ENCODE results near the gene TIGD1. TPM values are rescaled to one million over a fixed set of nuclear protein-coding genes. Genes with fewer than 3 reads are reported as not detected.

TIGD1 gene
- total RNA-seq, 4 donors from 2014 or later = 1.5 to 3.5 (median 2.2) TPM

DNA sequence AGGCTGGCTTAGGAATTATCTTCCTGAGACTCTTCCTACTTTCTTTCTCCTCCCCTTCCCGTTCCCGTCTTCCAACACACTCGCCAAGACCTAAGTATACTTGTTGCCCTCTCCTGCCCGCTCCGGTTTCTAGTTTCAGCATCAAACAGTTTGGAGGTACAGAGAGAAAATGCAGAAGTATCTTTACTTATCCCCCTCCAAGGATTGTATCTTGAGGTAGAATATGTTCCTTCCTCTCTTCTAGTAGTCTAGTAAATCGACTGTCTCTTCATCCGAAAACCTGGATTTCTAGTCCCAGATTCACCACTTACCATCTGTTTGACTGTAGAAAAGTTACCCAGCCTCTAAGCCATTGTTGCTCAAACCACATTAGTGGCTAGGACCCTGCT, 887 bp upstream of the TIGD1 start:
- TF ChIP-seq, protein P1, sequence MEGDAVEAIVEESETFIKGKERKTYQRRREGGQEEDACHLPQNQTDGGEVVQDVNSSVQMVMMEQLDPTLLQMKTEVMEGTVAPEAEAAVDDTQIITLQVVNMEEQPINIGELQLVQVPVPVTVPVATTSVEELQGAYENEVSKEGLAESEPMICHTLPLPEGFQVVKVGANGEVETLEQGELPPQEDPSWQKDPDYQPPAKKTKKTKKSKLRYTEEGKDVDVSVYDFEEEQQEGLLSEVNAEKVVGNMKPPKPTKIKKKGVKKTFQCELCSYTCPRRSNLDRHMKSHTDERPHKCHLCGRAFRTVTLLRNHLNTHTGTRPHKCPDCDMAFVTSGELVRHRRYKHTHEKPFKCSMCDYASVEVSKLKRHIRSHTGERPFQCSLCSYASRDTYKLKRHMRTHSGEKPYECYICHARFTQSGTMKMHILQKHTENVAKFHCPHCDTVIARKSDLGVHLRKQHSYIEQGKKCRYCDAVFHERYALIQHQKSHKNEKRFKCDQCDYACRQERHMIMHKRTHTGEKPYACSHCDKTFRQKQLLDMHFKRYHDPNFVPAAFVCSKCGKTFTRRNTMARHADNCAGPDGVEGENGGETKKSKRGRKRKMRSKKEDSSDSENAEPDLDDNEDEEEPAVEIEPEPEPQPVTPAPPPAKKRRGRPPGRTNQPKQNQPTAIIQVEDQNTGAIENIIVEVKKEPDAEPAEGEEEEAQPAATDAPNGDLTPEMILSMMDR (IDR thresholded peaks at IDR 0.05; ENCODE audit: low read depth) = no peak

DNA sequence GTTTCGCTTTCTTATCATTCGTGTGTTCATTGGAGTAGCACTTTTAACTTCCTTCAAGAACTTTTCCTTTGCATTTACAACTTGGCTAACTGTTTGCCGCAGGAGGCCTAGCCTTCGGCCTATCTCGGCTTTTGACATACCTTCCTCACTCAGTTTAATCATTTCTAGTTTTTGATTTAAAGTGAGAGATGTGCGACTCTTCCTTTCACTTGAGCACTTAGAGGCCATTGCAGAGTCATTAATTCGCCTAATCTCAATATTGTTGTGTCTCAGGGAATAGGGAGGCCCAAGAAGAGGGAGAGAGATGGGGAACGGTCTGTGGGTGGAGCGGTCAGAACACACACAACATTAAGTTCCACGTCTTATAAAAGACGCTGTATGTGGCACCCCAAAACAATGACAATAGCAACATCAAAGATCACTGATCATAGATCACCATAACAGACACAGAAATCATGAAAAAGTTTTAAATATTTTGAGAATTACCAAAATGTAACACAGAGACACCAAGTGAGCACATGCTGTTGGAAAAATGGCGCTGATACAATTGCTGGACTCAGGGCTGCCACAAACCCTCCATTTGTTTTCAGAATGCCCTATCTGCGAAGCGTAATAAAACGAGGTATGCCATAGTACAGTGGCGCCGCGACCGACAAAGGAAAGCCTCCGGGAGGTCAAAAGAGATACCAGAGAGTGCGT, 553 bp downstream of the TIGD1 start:
- TF ChIP-seq, protein P1 (IDR thresholded peaks at IDR 0.05; ENCODE audit: low read depth) = no peak

DNA sequence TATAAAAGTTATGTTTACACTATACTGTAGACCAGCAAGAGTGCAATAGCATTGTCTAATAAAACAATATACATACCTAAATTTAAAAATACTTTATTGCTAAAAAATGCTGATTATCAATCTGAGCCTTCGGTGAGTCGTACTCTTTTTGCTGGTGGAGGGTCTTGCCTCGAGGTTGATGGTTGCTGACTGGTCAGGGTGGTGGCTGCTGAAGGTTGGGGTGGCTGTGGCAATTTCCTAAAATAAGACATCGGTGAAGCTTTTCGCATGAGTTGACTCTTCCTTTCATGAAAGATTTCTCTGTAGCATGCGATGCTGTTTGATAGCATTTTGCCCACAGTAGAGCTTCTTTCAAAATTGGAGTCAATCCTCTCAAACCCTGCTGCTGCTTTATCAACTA, 2.4 kb downstream of the TIGD1 start:
- TF ChIP-seq, protein P1 (IDR thresholded peaks at IDR 0.05; ENCODE audit: low read depth) = no peak

DNA sequence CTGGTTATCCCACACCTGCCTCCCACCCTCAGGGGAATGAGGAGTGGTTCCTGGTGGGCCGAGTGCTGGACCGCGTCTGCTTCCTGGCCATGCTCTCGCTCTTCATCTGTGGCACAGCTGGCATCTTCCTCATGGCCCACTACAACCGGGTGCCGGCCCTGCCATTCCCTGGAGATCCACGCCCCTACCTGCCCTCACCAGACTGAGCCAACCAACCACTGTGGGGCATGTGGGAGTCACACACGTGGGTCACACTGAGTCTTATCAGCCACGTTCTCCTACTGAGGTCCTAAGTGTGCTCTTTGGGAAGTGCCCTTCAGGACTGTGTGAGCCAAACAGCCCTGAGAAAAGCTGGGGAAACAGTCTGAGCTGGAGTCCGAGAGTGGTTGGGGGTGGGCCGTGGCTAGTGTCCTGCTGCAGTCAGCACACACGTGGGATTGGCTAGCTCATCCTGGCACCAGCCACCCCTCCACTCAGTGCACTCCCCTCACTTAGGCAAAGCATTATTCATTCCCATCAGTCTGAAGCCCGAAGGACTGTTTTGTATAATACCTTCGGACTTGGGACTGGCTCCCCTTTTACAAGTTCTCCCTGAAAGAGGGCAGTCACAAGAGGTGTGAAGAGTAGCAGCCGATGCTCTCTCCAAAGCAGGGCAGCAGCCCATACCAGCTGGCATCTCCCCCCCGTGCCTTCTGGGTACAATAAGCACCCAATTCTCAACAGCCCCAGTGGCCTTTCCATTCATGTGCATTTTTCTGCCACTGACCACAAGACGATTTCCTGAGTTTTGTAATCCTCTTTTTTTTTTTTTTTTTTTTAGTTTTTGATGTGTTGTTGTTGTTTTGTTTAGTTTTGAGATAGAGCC, 4.6 kb downstream of the TIGD1 start:
- TF ChIP-seq, protein P1 (IDR thresholded peaks at IDR 0.05; ENCODE audit: low read depth) = no peak

DNA sequence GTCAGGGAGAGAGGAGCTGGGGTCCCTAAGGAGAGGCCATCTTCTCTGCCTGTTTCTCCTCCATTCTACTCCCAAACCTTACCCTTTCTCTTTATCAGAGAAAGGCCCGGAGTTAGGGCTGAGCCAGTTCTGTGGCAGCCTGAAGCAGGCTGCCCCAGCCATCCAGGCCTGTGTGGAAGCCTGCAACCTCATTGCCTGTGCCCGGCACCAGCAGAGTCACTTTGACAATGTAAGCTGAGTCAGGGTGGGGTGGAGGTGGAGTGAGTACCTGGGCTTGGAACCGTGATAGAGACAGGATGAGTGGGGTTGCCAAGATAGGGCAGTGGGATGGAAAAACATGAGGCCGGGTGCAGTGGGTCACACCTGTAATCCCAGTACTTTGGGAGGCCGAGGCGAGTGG, 5.7 kb downstream of the TIGD1 start:
- TF ChIP-seq, protein P1 (IDR thresholded peaks at IDR 0.05; ENCODE audit: low read depth) = no peak

DNA sequence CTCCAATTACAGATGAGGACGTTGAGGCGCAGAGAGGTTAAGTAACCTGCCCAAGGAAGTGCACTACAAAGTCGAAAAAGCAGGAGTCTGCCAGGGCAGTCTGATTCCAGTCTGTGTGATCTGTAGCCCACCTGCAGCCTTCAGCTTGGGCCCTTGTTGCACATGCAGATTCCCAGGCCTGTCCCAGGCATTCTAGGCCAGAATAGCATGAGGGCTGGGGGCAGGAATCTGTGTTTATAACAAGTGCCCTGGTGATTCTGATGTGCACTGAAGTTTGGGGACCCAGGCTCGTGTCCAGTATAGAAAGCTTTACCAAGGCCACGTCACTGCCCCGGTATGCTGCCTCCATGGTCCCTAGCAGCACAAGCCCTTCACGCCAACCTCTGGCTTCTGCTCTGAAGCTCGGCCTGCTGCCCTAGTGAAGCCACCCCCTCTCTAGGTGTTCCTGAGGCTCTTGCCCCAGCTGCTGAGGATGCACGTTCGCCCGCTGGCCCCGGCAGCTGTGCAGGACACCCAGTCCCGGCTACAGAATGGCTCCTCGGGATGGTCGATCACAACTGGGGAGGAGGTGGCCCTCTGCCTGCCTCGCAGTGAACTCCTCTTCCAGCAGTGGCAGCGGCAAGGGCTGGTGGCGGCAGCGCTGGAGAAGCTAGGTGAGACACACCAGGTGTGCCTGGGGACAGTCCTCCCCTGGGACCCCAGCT, 6.3 kb downstream of the TIGD1 start:
- TF ChIP-seq, protein P1 (IDR thresholded peaks at IDR 0.05; ENCODE audit: low read depth) = no peak

DNA sequence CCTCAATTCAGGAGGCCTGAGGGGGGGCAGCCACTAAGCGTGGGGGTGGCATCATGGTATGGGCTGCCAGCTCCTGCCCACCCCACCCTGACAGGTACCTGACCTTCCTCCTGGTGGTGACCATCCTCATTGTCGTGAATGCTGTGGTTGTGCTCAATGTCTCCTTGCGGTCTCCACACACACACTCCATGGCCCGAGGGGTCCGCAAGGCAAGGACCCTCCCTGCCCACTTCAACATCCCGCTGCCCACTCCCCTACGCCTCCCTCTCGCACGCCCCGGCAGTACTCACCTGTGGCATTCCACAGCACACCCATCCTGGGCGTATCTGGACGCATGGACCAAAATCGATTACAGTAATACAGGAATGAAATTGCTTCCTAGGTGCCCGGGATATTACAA, 6.9 kb downstream of the TIGD1 start:
- TF ChIP-seq, protein P1 (IDR thresholded peaks at IDR 0.05; ENCODE audit: low read depth) = no peak

All from subcutaneous adipose tissue (tissue), 4 donors.